Activated CD4-positive, alpha-beta memory T cell treated with anti-CD3 and anti-CD28 coated beads, Interleukin-2, amount 10 ng/mL, durations not matched to agents 7 days and 5 days (primary cell): ENCODE measurements around the gene CREG2. TPM values are rescaled to one million over a fixed set of nuclear protein-coding genes. Genes with fewer than 3 reads are reported as not detected.
A peak's percentile ranks its signal among the peaks of the same experiment; 100 is the strongest.

ENCODE experiments used
- CTCF ChIA-PET: fragments of 350-600 bp; sonication (Branson Sonifier 250); formaldehyde crosslinking; loops from one replicate; lab custom pipeline; 2021; ENCODE audit warnings: antibody characterized with exemption, inconsistent platforms; lab: Charles Lee
- POLR2A ChIA-PET: fragments of 350-600 bp; sonication (Branson Sonifier 250); formaldehyde crosslinking; loops from one replicate; lab custom pipeline; 2021; ENCODE audit warnings: antibody characterized with exemption; lab: Charles Lee
- DNase-seq: peaks from one replicate; pipeline ENCODE4 v3.0.0-alpha.2; 2020
- H3K27ac Mint-ChIP-seq: one replicate; pipeline ENCODE4 v1.8.0; 2021; ENCODE audit warnings: mild to moderate bottlenecking, mixed read lengths
- H3K27me3 Mint-ChIP-seq: one replicate; pipeline ENCODE4 v1.8.0; 2021; ENCODE audit warnings: mixed read lengths
- H3K36me3 Mint-ChIP-seq: one replicate; pipeline ENCODE4 v1.8.0; 2021; ENCODE audit warnings: low read depth, mixed read lengths
- H3K4me1 Mint-ChIP-seq: one replicate; pipeline ENCODE4 v1.8.0; 2021; ENCODE audit warnings: mixed read lengths
- H3K4me3 Mint-ChIP-seq: one replicate; pipeline ENCODE4 v1.8.0; 2021; ENCODE audit warnings: mild to moderate bottlenecking, mixed read lengths
- H3K9me3 Mint-ChIP-seq: one replicate; pipeline ENCODE4 v1.8.0; 2021; ENCODE audit warnings: mixed read lengths
- total RNA-seq, 2 experiments: library from RNA; stranded (reverse); gene quantifications; one replicate each; pipeline ENCODE4 v1.2.3, GENCODE V29; 2021

CREG2 gene
- total RNA-seq, 2 experiments from 2014 or later: 0.65 to 0.98 TPM

GRCh38 chr2:101349893-101350662 lies 37.2 kb downstream of the CREG2 start:
- H3K27ac Mint-ChIP-seq: no peak overlapping the region
- peaks cover 17% of the 10 kb centered on the region for H3K4me1 Mint-ChIP-seq
- no peaks in the 10 kb centered on the region for H3K36me3 Mint-ChIP-seq
- CTCF ChIA-PET: interaction anchor here (0.7 to 7.3 kb wide), 20 partner anchors 9 to 482 kb away, joined by 3 to 95 read pairs (median 4); partner anchors contain the start of gene CREG2
- POLR2A ChIA-PET: interaction anchor here (0.5 to 3.3 kb wide), 9 partner anchors 8 to 96 kb away, joined by 3 to 22 read pairs (median 4); partner anchors contain the start of genes CREG2 and RNF149
- no peak overlapping the region for H3K4me3 Mint-ChIP-seq
- H3K9me3 Mint-ChIP-seq: no peaks in the 10 kb centered on the region
- DNase-seq: peak; percentile 46
- peaks cover 17% of the 10 kb centered on the region for H3K27me3 Mint-ChIP-seq

- Mint-ChIP-seq H3K4me3 (no peak overlapping the region), H3K27ac (no peak overlapping the region), H3K36me3 (no peaks in the 10 kb centered on the region), H3K4me1 (peaks cover 20% of the 10 kb centered on the region), H3K9me3 (no peaks in the 10 kb centered on the region), H3K27me3 (peaks cover 16% of the 10 kb centered on the region)
- no peak for DNase-seq
- ChIA-PET CTCF (interaction anchor here (1.3 to 7.3 kb wide), 12 partner anchors 8 to 483 kb away, joined by 3 to 95 read pairs (median 6); partner anchors contain the start of gene CREG2), POLR2A (interaction anchor here (0.8 to 3.3 kb wide), 6 partner anchors 13 to 95 kb away, joined by 3 to 22 read pairs (median 10); partner anchors contain the start of genes CREG2 and RNF149)
Observed at GRCh38 chr2:101348883-101349282, 38.4 kb downstream of the CREG2 start.

- Mint-ChIP-seq H3K36me3 (no peaks in the 10 kb centered on the region), H3K27me3 (peaks cover 8% of the 10 kb centered on the region), H3K4me1 (peaks cover 32% of the 10 kb centered on the region), H3K27ac (no peak overlapping the region), H3K4me3 (no peak overlapping the region), H3K9me3 (no peaks in the 10 kb centered on the region)
- POLR2A ChIA-PET: no interaction called here
- DNase-seq: no peak
- CTCF ChIA-PET: interaction anchor here (1.0 to 7.3 kb wide), 3 partner anchors 14 to 70 kb away, joined by 4 to 95 read pairs (median 70); partner anchors contain the start of gene CREG2
Observed at GRCh38 chr2:101346909-101347308, 40.4 kb downstream of the CREG2 start.

- ChIA-PET CTCF (interaction anchor here (4.0 to 8.2 kb wide), 3 partner anchors 14 to 73 kb away, joined by 41 to 105 read pairs (median 88); no protein-coding TSS in a partner anchor), POLR2A (no interaction called here)
- peak overlapping the region; percentile 41 for H3K27ac Mint-ChIP-seq
- peaks cover 42% of the 10 kb centered on the region for H3K4me1 Mint-ChIP-seq
- no peaks in the 10 kb centered on the region for H3K9me3 Mint-ChIP-seq
- H3K4me3 Mint-ChIP-seq: no peak overlapping the region
- H3K27me3 Mint-ChIP-seq: peaks cover 8% of the 10 kb centered on the region
- no peak for DNase-seq
- H3K36me3 Mint-ChIP-seq: no peaks in the 10 kb centered on the region
Observed at GRCh38 chr2:101344137-101344536, 43.2 kb downstream of the CREG2 start.

- H3K36me3 Mint-ChIP-seq: no peaks in the 10 kb centered on the region
- peaks cover 8% of the 10 kb centered on the region for H3K27me3 Mint-ChIP-seq
- H3K4me3 Mint-ChIP-seq: no peak overlapping the region
- no peak for DNase-seq
- POLR2A ChIA-PET: interaction anchor here (1.1 to 4.9 kb wide), 8 partner anchors 8 to 89 kb away, joined by 4 to 27 read pairs (median 8); partner anchors contain the start of genes CNOT11 and RNF149
- H3K9me3 Mint-ChIP-seq: no peaks in the 10 kb centered on the region
- peaks cover 42% of the 10 kb centered on the region for H3K4me1 Mint-ChIP-seq
- CTCF ChIA-PET: interaction anchor here (0.7 to 8.2 kb wide), 42 partner anchors 8 to 512 kb away, joined by 3 to 105 read pairs (median 4); partner anchors contain the start of genes CREG2, RFX8, RNF149 and RPL31
- no peak overlapping the region for H3K27ac Mint-ChIP-seq
Observed at GRCh38 chr2:101342625-101343008, 44.7 kb downstream of the CREG2 start.

GRCh38 chr2:101341901-101342624 lies 45.2 kb downstream of the CREG2 start:
- H3K27me3 Mint-ChIP-seq: peaks cover 7% of the 10 kb centered on the region
- H3K4me3 Mint-ChIP-seq: no peak overlapping the region
- H3K36me3 Mint-ChIP-seq: no peaks in the 10 kb centered on the region
- CTCF ChIA-PET: interaction anchor here (0.6 to 8.2 kb wide), 50 partner anchors 8 to 898 kb away, joined by 3 to 105 read pairs (median 4); partner anchors contain the start of genes CREG2, RFX8, RNF149 and RPL31
- no peaks in the 10 kb centered on the region for H3K9me3 Mint-ChIP-seq
- H3K4me1 Mint-ChIP-seq: peaks cover 42% of the 10 kb centered on the region
- peak; percentile 80 for DNase-seq
- POLR2A ChIA-PET: interaction anchor here (0.6 to 4.9 kb wide), 14 partner anchors 8 to 364 kb away, joined by 3 to 27 read pairs (median 4); partner anchors contain the start of genes CNOT11, MAP4K4 and RNF149
- H3K27ac Mint-ChIP-seq: peak overlapping the region; percentile 32

GRCh38 chr2:101341421-101341820 lies 45.9 kb downstream of the CREG2 start:
- no peak overlapping the region for H3K4me3 Mint-ChIP-seq
- CTCF ChIA-PET: interaction anchor here (0.6 to 8.2 kb wide), 40 partner anchors 9 to 513 kb away, joined by 3 to 105 read pairs (median 4); partner anchors contain the start of genes CREG2, RFX8, RNF149 and RPL31

GRCh38 chr2:101340141-101340551 lies 47.2 kb downstream of the CREG2 start:
- DNase-seq: no peak
- peaks cover 42% of the 10 kb centered on the region for H3K4me1 Mint-ChIP-seq
- no peaks in the 10 kb centered on the region for H3K9me3 Mint-ChIP-seq
- H3K4me3 Mint-ChIP-seq: no peak overlapping the region
- CTCF ChIA-PET: interaction anchor here (0.6 to 8.2 kb wide), 9 partner anchors 10 to 88 kb away, joined by 3 to 105 read pairs (median 40); partner anchors contain the start of genes CREG2 and RNF149
- peaks cover 3% of the 10 kb centered on the region for H3K27me3 Mint-ChIP-seq
- POLR2A ChIA-PET: interaction anchor here (1.0 to 4.9 kb wide), 4 partner anchors 10 to 31 kb away, joined by 4 to 27 read pairs (median 12); partner anchors contain the start of gene RNF149
- H3K27ac Mint-ChIP-seq: peak overlapping the region; percentile 41
- no peaks in the 10 kb centered on the region for H3K36me3 Mint-ChIP-seq

More at GRCh38 chr2:101341421-101341820, 45.9 kb downstream of the CREG2 start:
- H3K4me1 Mint-ChIP-seq: peaks cover 42% of the 10 kb centered on the region
- no peaks in the 10 kb centered on the region for H3K36me3 Mint-ChIP-seq
- POLR2A ChIA-PET: interaction anchor here (0.6 to 4.9 kb wide), 14 partner anchors 9 to 365 kb away, joined by 3 to 27 read pairs (median 4); partner anchors contain the start of genes CNOT11, MAP4K4 and RNF149
- peak overlapping the region; percentile 32 for H3K27ac Mint-ChIP-seq
- DNase-seq: peak; percentile 66
- no peaks in the 10 kb centered on the region for H3K9me3 Mint-ChIP-seq
- peaks cover 3% of the 10 kb centered on the region for H3K27me3 Mint-ChIP-seq

- no peak overlapping the region for H3K27ac Mint-ChIP-seq
- no peaks in the 10 kb centered on the region for H3K36me3 Mint-ChIP-seq
- no peak for DNase-seq
- ChIA-PET POLR2A (interaction anchor here (1.9 to 4.9 kb wide), 3 partner anchors 9 to 30 kb away, joined by 6 to 27 read pairs (median 19); partner anchors contain the start of gene RNF149), CTCF (interaction anchor here (3.8 to 8.2 kb wide), 3 partner anchors 9 to 48 kb away, joined by 40 to 105 read pairs (median 59); partner anchors contain the start of gene CREG2)
- H3K4me3 Mint-ChIP-seq: no peak overlapping the region
- H3K4me1 Mint-ChIP-seq: peaks cover 42% of the 10 kb centered on the region
- no peaks in the 10 kb centered on the region for H3K9me3 Mint-ChIP-seq
- H3K27me3 Mint-ChIP-seq: peaks cover 3% of the 10 kb centered on the region
Observed at GRCh38 chr2:101339266-101339880, 47.9 kb downstream of the CREG2 start.

- Mint-ChIP-seq H3K27me3 (no peaks in the 10 kb centered on the region), H3K4me1 (peaks cover 39% of the 10 kb centered on the region), H3K36me3 (no peaks in the 10 kb centered on the region), H3K9me3 (no peaks in the 10 kb centered on the region), H3K4me3 (no peak overlapping the region), H3K27ac (no peak overlapping the region)
- POLR2A ChIA-PET: no interaction called here
- CTCF ChIA-PET: interaction anchor here (8.2 kb wide), 1 partner anchor 7 kb away, joined by 105 read pairs; no protein-coding TSS in a partner anchor
- DNase-seq: no peak
Observed at GRCh38 chr2:101337877-101338276, 49.4 kb downstream of the CREG2 start.
